ENCODE results near the gene MAPT. TPM values are rescaled to one million over a fixed set of nuclear protein-coding genes. Genes with fewer than 3 reads are reported as not detected.

MAPT gene
- total and polyA plus RNA-seq, 2 of the 13 experiments (the other 11 are each of a cell fraction or from before 2014, with no cell fraction given), result 2.1 to 2.8 TPM

DNA sequence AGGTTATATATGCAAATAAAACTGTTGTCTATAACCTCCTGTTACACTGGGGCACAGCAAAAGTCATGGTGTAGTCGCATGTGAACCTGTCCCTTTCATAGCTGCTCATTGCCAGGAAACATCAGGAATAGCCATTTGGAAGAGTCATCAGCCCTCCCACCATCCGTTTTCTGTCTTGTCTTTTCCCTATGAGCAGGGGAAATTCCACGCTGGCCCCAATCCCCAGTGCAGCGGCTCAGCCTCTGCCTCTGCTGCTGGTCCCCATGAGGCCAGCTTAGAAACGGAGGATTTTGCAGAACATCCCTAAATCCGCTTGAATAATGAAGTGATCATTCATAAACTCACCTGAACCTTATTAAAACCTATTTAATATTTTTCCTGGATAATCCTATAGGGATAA, 10.5 kb downstream of the MAPT start:
- H3K27ac ChIP-seq (ENCODE audit: extremely low read length, insufficient read depth, low read length), result no peak overlapping the region
- FAIRE-seq (no peak), DNase-seq (ENCODE audit: low spot score) (no peak), ATAC-seq (no peak)
- ChIA-PET POLR2A (interaction anchor here (1.3 kb wide), 1 partner anchor 14 kb away, joined by 4 read pairs; no protein-coding TSS in a partner anchor), CTCF (ENCODE audit: low intra/inter-chr PET ratio, low total read pairs) (no interaction called here)
- peaks cover 12% of the 10 kb centered on the region for H3K4me1 ChIP-seq (ENCODE audit: insufficient read depth, low read length)
- no peaks in the 10 kb centered on the region for H3K9me3 ChIP-seq (ENCODE audit: low read length)
- no peak overlapping the region for H3K4me3 ChIP-seq (replicated peaks in 1 of 3; ENCODE audit: insufficient read depth in 1 of 3, low read depth in 2 of 3, low read length in 3 of 3)
- WGBS (ENCODE audit: low lambda C conversion rate), result 94% methylated on average over 6 of the region's 6 CpGs
- intact Hi-C loops (cut with micrococcal nuclease; ENCODE audit: unreplicated experiment) (no loop called here), in situ Hi-C loops (cut with HindIII; ENCODE audit: extremely low pct_ligation_motif_present, low pct_unique_long_range_greater_than_20kb) (no loop called here)
- no peak overlapping the region for H3K4me2 ChIP-seq (ENCODE audit: low read depth, low read length)
- no peaks in the 10 kb centered on the region for H3K27me3 ChIP-seq (ENCODE audit: control insufficient read depth in 1 of 2, insufficient read depth in 2 of 2, low read length in 2 of 2)
- no peaks in the 10 kb centered on the region for H3K36me3 ChIP-seq (replicated peaks in 1 of 2; ENCODE audit: control insufficient read depth in 1 of 2, insufficient read depth in 2 of 2, low read length in 2 of 2)
- no peaks in the 10 kb centered on the region for H4K20me1 ChIP-seq (ENCODE audit: insufficient read depth, low read length)
- H3K9ac ChIP-seq (ENCODE audit: insufficient read depth, low read depth, low read length), result no peak overlapping the region
- TF ChIP-seq SOX13 (IDR thresholded peaks at IDR 0.05) (no peak), SOX13 (CRISPR knock-in tag; conservative IDR thresholded peaks at IDR 0.05 in 1 of 2, IDR thresholded peaks at IDR 0.05 in 1 of 2) (no peak), ZFP36L2 (CRISPR knock-in tag; IDR thresholded peaks at IDR 0.05) (no peak), ZBTB7A (CRISPR knock-in tag; IDR thresholded peaks at IDR 0.05) (no peak), RNF2 (conservative IDR thresholded peaks at IDR 0.05; ENCODE audit: low read depth) (no peak), FIP1L1 (IDR thresholded peaks at IDR 0.05; ENCODE audit: borderline replicate concordance, insufficient read depth, low read depth, low read length) (no peak), REPIN1 (CRISPR knock-in tag; IDR thresholded peaks at IDR 0.05; ENCODE audit: borderline replicate concordance, low read depth) (no peak), CCDC6 (CRISPR knock-in tag; IDR thresholded peaks at IDR 0.05) (no peak), NKX3-1 (CRISPR knock-in tag; IDR thresholded peaks at IDR 0.05) (no peak)
- TF ChIP-seq, protein P1, sequence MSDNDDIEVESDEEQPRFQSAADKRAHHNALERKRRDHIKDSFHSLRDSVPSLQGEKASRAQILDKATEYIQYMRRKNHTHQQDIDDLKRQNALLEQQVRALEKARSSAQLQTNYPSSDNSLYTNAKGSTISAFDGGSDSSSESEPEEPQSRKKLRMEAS (IDR thresholded peaks at IDR 0.05), result no peak
- H3K79me2 ChIP-seq (ENCODE audit: insufficient read depth, low read length), result no peaks in the 10 kb centered on the region
- BruUV-seq (replicated peaks), result no TSS peak
- no peak overlapping the region for H2AFZ ChIP-seq (ENCODE audit: low read length)

DNA sequence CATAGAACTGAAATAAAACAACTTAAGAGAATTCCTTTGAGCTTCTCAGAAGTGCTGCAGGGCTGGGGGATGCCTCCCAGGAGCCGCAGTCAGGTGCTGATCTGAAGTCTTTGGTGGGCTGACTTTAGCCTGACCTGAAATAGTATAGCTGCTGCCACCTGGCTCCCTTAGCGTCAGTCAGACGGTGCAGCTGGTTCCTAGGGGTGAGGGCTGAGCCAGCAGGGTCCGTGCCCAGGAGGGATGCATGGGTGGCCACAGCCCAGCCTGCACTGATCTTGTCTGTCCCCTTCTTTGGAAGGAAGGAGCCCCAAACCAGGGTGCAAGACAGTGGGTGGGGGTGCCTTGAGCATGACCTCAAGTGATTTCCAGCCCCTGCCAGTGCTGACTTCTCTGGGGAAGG, 11.5 kb downstream of the MAPT start:
- ChIA-PET POLR2A (no interaction called here), CTCF (ENCODE audit: low intra/inter-chr PET ratio, low total read pairs) (no interaction called here)
- Histone ChIP-seq H3K36me3 (replicated peaks in 1 of 2; ENCODE audit: control insufficient read depth in 1 of 2, insufficient read depth in 2 of 2, low read length in 2 of 2) (no peaks in the 10 kb centered on the region), H3K4me3 (replicated peaks in 1 of 3; ENCODE audit: insufficient read depth in 1 of 3, low read depth in 2 of 3, low read length in 3 of 3) (no peak overlapping the region), H2AFZ (ENCODE audit: low read length) (no peak overlapping the region), H3K9ac (ENCODE audit: insufficient read depth, low read depth, low read length) (no peak overlapping the region), H4K20me1 (ENCODE audit: insufficient read depth, low read length) (no peaks in the 10 kb centered on the region), H3K27ac (ENCODE audit: extremely low read length, insufficient read depth, low read length) (no peak overlapping the region), H3K9me3 (ENCODE audit: low read length) (no peaks in the 10 kb centered on the region), H3K4me2 (ENCODE audit: low read depth, low read length) (no peak overlapping the region), H3K4me1 (ENCODE audit: insufficient read depth, low read length) (peaks cover 12% of the 10 kb centered on the region), H3K79me2 (ENCODE audit: insufficient read depth, low read length) (no peaks in the 10 kb centered on the region), H3K27me3 (ENCODE audit: control insufficient read depth in 1 of 2, insufficient read depth in 2 of 2, low read length in 2 of 2) (no peaks in the 10 kb centered on the region)
- BruUV-seq (replicated peaks), result no TSS peak
- 85% methylated on average over 4 of the region's 4 CpGs for WGBS (ENCODE audit: low lambda C conversion rate)
- DNase-seq (ENCODE audit: low spot score), result no peak
- TF ChIP-seq ZFP62 (CRISPR knock-in tag; IDR thresholded peaks at IDR 0.05), result no peak
- TF ChIP-seq, protein P2, sequence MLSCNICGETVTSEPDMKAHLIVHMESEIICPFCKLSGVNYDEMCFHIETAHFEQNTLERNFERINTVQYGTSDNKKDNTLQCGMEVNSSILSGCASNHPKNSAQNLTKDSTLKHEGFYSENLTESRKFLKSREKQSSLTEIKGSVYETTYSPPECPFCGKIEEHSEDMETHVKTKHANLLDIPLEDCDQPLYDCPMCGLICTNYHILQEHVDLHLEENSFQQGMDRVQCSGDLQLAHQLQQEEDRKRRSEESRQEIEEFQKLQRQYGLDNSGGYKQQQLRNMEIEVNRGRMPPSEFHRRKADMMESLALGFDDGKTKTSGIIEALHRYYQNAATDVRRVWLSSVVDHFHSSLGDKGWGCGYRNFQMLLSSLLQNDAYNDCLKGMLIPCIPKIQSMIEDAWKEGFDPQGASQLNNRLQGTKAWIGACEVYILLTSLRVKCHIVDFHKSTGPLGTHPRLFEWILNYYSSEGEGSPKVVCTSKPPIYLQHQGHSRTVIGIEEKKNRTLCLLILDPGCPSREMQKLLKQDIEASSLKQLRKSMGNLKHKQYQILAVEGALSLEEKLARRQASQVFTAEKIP (CRISPR knock-in tag; IDR thresholded peaks at IDR 0.05; ENCODE audit: borderline replicate concordance), result no peak
- no peak for TF ChIP-seq ZBTB1 (CRISPR knock-in tag; IDR thresholded peaks at IDR 0.05; ENCODE audit: borderline replicate concordance)
- no peak for TF ChIP-seq SATB2 (CRISPR knock-in tag; IDR thresholded peaks at IDR 0.05)
- TF ChIP-seq, protein P3, sequence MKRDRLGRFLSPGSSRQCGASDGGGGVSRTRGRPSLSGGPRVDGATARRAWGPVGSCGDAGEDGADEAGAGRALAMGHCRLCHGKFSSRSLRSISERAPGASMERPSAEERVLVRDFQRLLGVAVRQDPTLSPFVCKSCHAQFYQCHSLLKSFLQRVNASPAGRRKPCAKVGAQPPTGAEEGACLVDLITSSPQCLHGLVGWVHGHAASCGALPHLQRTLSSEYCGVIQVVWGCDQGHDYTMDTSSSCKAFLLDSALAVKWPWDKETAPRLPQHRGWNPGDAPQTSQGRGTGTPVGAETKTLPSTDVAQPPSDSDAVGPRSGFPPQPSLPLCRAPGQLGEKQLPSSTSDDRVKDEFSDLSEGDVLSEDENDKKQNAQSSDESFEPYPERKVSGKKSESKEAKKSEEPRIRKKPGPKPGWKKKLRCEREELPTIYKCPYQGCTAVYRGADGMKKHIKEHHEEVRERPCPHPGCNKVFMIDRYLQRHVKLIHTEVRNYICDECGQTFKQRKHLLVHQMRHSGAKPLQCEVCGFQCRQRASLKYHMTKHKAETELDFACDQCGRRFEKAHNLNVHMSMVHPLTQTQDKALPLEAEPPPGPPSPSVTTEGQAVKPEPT (CRISPR knock-in tag; IDR thresholded peaks at IDR 0.05; ENCODE audit: low read depth), result no peak
- no peak for TF ChIP-seq DNMT3B (CRISPR knock-in tag; conservative IDR thresholded peaks at IDR 0.05)
- no peak for TF ChIP-seq NR2F2 (IDR thresholded peaks at IDR 0.05; ENCODE audit: borderline replicate concordance, low read depth)
- no peak for TF ChIP-seq AHR (CRISPR knock-in tag; IDR thresholded peaks at IDR 0.05)
- no peak for FAIRE-seq
- in situ Hi-C loops (cut with HindIII; ENCODE audit: extremely low pct_ligation_motif_present, low pct_unique_long_range_greater_than_20kb), result no loop called here
- intact Hi-C loops (cut with micrococcal nuclease; ENCODE audit: unreplicated experiment), result no loop called here
- no peak; the same call in 2 of the 3 replicates for ATAC-seq

All from HepG2 (cell line).